Epithelial cell of esophagus (primary cell): ENCODE data around the gene SKAP1.

Source experiments
- DNase-seq: peaks from one replicate; pipeline ENCODE4 v3.0.0; 2010; ENCODE audit warnings: low read depth
- H3K4me3 ChIP-seq: 2 replicates; pipeline ENCODE4 v1.5.1; 2011; ENCODE audit warnings: mild to moderate bottlenecking, low read length, control low read depth
- CTCF ChIP-seq: IDR thresholded peaks from 2 replicates; pipeline ENCODE4 v1.5.1; 2011; ENCODE audit warnings: low read depth, mild to moderate bottlenecking, low read length, control low read depth, inconsistent platforms; ENCODE audit not compliant: insufficient read depth; ENCODE audit errors: missing control alignments

SKAP1 gene

GRCh38 chr17:48389903-48390302, 40.1 kb downstream of the SKAP1 start:
- no peak for TF ChIP-seq CTCF
- no peak overlapping the region for H3K4me3 ChIP-seq
- DNase-seq = no peak

- H3K4me3 ChIP-seq = no peak overlapping the region
- no peak for DNase-seq
- no peak for TF ChIP-seq CTCF
These were observed 40.9 kb downstream of the SKAP1 start for GRCh38 chr17:48388955-48389743.

- no peak for TF ChIP-seq CTCF
- no peak for DNase-seq
- no peak overlapping the region for H3K4me3 ChIP-seq
These were observed 43.2 kb downstream of the SKAP1 start for GRCh38 chr17:48386826-48387225.

DNA sequence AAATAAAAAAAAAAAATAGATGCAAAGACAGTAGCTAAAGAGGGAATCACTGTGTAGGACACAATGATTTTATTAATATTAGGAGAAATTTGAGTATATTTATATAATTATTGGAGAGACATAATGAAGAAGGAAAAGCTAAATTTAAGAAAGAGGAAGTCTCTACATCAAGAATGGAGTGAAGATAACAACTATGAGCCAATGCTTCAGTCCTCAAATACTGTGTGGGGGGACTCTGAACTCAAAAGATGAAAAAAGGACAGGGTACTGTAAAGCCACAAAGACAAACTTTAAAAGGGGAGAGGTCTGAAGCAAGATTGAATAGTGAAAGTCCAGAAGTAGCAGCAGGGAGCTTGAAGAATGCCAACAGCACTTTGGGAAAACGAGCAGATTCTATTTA, 44.7 kb downstream of the SKAP1 start:
- DNase-seq = no peak
- TF ChIP-seq CTCF = no peak
- H3K4me3 ChIP-seq = no peak overlapping the region

DNA sequence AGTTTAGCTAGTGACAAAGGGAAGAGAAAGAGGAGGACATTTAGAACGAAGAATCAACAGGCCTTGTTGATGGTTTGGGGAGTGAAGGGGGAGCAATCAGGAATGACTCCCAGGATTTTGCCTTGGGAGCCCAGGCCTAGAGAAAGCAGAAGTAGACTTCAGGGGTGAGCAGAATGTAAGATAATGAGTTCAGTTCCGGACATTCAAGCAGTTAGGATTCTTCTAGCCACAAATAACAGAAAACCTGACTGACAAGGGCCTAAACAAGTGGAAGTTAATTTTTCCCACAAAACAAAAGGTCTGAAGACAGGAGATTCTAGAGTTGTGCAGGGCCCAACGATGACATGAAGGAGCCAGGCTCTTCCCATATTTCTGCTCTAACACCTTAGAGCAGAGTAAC, 45.9 kb downstream of the SKAP1 start:
- DNase-seq = no peak
- no peak for TF ChIP-seq CTCF
- H3K4me3 ChIP-seq = no peak overlapping the region

GRCh38 chr17:48382989-48383388, 47.0 kb downstream of the SKAP1 start:
- H3K4me3 ChIP-seq = no peak overlapping the region
- TF ChIP-seq CTCF = no peak
- no peak for DNase-seq
